HL-60/S4 (cell line): Measurements from ENCODE around the gene CEP112.

ENCODE experiments used
- in situ Hi-C: fragments of 300-500 bp; cut with MboI; formaldehyde crosslinking; loops from 2 replicates; pipeline ENCODE4 v1.14.3; 2022; ENCODE audit warnings: low sequenced_read_pairs

CEP112 gene

DNA sequence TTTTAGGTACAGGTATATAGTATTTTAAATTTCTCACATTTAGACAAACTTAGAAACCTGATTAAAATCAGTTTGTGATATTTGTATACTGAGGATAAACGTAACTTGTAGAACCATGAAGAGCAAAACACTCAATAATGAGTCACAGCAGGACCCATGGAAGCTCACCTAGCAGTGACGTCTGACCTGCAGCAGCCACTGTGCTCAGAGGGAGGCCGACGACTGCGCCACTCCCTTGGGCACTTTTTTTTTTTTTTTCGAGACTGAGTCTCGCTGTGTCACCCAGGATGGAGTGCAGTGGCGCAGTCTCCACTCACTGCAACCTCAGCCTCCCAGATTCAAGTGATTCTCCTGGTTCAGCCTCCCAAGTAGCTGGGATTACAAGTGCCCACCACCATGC lies 524.3 kb downstream of the CEP112 start:
- in situ Hi-C loops: no loop called here

DNA sequence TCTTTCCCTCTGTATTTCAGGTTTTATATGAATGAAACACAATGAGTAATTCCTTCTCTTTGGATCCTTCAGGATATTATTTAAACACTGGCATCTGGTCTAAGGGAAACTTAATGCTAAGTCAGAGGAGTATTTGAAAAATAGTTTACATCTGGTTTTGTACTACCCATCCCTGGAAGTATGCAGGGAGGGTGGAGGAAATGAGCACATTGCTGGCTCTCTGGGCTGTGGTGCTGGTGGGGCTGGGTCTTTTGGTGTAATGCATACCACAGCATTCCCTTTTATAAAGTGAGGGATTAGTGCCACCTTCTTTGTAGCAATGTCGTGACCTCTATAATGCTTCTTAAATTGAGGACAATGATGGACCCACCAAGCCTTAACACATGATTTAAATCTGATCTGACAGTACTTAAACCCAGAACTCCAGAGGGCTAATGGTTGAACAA lies 525.0 kb downstream of the CEP112 start:
- in situ Hi-C loops: no loop called here

DNA sequence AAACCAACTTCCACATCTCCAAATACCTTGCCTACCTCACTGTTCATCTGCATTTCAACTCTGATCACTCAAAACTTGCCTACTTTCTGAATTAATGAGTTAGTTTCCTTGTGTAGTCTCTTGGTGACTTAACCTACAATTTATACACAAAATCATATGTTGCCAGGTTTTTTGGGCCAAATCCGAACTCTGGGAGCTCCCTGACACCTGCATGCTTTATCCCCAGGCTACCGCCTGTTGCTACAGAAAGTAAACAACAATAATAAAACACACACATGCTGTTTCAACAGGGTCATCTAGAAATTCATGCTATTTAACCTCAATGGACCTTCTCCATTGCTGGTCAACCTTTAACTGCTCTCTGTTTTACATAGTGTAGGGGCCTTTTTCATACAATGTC lies 526.0 kb downstream of the CEP112 start:
- in situ Hi-C loops: no loop called here

DNA sequence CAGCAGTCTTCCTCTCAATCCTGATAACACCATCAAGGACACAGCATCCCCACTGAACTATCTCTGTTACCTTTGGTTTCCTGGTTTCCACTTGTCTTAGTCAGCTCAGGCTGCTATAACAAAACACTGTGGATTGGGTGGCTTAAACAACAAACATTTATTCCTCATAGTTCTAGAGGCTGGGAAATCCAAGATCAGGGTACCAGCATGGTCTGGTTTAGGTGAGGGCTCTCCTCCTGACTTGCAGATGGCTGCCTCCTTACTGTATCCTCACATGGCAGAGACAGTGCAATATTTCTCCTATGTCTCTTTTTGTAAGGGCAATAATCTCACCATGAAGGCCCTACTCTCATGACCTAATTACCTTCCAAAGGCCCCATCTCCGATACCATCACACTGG lies 527.2 kb downstream of the CEP112 start:
- in situ Hi-C loops: no loop called here

DNA sequence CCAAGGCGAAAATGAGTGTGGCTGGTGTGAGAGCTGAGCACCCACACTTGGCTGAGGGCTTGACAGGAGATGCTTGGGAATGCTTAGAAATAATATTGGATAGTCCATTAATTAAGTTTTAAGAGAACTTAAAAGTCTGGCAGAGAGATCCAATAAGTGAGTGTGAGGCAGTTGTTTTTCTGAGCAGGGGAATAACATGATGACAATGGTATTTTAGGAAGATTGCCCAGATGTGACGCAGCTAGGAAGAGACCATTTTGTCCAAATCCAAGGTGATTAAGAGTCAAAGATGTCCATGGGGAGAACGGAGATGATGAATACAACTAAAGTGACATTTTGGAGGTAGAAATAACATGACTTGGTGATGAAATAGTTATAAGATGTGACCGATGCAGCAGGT lies 527.7 kb downstream of the CEP112 start:
- in situ Hi-C loops: no loop called here

DNA sequence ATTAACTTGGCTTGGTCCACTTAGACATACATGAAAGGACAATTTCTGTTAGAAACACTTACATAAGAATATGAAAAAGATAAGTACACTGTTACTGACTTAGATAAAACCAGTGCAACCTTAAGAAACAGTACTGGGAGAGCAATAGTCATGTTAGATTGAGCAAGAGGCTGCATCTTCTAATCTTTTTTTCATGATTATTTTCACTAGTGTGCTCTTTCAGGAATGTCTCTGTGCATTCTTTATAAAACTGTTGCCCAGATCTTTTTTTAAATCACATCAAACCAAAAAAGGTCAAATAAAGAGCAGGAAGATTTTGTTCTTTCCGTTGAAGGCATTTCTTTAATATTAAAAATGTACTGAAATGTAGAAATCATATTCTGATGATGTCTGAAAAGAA lies 529.7 kb downstream of the CEP112 start:
- in situ Hi-C loops: no loop called here

DNA sequence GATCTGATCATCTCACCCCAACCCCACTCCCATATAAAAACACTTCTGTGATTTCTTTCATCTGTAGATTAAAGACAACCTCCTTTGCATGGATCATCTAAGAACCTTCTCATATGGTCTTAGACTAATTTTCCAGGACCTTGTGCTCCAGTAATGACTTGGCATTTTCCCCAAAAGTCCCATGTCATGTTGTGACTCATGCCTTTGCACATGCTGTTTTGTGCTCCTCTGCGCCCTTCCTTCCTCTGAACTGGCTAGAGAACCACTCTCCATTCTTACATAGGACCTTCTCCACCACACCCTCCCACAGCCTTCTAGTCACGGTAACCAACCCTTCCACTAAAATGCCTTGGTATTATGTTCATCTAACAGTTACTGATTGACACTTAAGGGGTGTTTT lies 531.0 kb downstream of the CEP112 start:
- in situ Hi-C loops: no loop called here

DNA sequence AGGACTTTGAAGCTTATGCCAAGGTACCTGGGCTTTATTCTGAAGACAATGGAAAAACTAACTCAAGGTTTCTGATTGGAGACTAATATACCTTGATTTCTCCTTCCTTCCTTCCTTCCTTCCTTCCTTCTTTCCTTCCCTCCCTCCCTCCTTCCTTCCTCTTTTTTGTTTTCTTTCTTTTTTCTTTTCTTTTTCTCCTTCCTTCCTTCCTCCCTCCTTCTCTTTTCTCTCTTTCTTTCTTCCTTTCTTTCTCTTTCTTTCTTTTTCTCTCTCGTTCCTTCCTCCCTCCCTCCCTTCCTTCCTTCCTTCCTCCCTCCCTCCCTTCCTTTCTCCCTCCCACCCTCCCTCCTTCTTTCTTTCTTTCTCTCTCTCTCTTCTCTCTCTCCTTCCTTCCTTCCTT lies 531.9 kb downstream of the CEP112 start:
- in situ Hi-C loops: no loop called here

DNA sequence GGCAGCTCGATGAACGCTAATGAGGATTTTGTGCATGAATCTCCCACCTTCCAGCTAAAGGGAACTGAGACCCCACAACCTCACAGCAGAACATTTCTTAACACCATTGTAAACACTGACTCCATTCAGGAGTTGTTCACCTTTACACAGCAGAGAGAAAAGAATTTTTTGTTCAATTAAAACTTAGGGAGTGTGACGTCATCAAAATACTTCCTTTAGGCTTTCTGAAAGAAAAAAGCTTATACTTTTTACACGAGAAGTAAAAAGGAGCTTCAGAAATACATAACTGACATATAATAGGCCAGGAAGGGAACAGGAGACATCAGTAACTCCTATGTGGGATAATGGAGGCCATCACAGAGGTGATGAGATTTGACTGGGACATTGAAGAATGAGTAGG lies 532.4 kb downstream of the CEP112 start:
- in situ Hi-C loops: no loop called here

DNA sequence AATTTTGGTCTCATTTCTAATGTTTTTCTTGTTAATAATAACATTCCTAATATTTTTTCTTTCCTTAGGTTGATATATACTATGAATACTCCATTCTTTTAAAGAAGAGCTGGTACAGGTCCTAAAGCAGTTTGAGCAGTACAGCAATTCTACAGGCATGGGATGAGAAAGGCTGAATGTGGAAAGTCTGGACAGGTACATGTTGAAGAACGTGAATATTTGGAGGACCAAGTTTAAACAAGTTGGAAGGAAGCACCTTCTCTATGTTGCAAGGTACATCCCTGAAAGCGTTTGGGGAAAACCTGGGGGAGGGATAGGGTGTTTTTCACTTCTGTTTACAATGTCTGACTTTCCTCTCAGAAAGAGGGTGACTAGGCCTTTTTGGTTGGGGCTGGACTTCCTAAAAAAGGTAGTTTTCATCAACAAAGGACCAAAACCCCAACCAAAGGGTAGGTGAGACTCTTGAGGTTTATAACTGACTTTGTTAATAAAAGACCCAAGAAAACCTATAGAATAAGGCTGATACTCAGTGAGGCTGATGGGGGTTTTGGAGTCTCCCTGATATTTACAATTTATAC lies 534.6 kb downstream of the CEP112 start:
- in situ Hi-C loops: no loop called here

DNA sequence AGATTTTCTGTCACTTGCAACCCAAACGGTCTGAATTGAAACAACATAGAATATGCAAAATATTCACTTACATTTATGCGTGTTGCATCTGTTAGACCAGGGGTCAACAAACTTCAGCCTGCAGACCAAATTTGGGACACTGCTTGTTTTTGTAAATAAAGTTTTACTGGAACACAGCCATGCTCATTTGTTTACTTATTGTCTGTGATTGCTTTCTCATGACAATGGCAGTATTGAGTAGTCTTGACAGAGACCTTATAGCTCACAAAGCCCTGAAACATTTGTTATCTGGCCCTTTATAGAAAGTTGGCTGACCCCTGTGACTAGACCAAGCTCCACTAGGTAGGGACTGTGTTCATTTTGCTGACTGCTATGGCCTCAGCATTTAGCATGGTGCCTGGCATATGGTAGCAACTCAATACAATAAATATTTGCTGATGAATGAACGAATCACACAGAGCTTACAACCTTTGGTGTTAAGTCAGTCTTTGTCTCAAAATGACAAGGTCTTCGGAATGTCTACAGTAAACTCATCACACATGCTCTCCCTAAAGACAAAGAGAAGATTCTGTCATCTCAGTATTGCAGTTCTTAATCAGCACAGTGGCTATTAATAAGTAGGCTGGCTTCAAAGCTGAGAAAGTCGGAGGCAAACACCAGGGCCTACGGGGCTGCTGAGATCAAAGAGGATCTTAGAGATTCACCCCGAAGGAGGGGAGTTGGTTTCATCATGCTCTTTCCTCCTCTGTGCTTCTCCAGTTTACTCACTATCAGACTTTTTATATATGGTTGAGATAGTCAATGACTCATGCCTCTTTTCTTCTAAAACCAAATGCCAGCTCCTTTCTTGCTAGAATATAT lies 535.3 kb downstream of the CEP112 start:
- in situ Hi-C loops: no loop called here

DNA sequence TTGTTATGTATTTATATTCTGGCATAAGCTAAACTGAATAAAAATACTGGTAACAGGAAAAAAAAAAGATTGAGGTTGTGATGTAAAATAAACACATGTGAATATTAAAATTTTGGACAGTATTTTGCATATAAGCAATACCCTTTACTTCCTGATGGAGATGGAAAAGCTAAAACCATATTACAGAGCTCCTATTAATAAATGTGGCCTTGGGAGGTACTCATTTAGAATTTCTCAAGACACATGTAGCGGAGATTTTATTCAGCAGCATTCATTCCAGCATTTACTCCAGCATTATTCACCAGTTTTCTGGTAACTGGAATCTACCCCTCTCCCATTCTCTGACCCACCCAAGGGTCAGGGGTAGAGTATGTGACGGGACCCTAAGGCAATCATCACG lies 536.2 kb downstream of the CEP112 start:
- in situ Hi-C loops: no loop called here

DNA sequence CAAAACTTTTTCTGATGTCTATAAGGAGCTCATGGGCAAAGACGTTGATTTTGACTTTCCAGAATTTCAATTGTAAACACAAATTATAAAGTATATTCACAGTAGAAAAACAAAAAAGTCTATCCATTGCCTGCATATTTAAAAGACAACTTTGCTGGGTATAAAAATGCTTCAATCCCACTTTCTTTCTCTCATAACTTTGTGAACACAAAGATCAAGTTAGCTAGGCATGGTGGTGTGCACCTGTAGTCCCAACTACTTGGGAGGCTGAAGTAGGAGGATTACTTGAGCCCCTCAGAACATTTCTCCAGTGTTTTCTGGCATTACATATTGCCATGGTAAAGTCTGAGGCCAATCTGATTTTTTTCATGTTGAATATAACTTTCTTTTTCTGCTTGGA lies 547.4 kb downstream of the CEP112 start:
- in situ Hi-C loops: no loop called here

DNA sequence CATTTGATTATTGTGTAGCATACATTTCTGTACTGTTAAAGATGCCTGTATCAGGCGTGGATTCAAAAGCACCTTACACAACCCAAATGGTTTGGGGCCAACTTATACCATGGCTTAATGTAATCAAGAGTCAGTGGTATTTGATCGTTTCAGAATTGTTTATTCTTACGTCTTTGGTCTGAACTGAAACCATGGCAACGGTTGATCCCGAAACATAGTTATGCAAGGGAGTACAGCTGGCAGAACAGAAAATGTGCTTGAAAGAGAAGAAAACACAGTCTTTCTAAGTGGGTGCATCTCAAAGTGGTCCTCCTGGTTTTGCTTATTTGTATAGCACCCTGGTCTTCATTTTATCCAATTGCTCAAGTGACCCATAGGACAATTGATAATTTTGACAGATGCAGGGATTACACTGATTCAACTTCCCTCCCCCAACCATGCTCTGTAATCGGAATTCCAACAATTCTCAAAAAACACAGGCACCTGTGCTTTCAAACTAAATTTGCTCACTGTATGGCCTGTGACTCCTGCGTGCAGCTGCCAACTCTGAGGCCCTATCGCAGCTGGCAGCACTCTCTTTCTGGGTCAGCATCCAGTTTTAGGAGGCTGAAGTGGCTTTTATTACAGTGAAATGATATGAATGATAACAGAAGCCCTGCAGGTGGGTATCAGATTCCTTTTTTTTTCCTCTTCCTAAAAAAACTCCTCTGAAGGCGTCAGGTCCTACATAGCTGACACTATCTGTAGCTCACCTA lies 553.5 kb downstream of the CEP112 start:
- in situ Hi-C loops: no loop called here

DNA sequence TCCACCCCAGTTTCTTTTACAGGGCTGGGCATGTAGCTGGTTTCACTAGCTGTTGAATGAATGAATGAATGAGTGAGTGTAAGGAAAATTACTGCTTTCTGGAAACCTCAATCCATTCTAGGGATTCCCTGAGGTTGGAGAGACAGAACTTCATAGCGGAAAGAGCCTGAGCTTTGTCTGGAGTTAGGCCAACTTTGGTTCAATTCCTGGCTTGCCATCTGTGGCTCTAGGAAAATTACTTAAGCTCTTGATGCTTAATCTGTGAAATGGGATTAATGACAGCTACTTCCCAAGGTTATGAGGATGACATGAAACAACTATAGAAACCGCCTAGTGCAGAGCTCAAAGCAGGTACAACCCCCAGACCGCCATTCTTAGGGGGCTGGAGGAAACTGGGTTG lies 554.1 kb downstream of the CEP112 start:
- in situ Hi-C loops: no loop called here

DNA sequence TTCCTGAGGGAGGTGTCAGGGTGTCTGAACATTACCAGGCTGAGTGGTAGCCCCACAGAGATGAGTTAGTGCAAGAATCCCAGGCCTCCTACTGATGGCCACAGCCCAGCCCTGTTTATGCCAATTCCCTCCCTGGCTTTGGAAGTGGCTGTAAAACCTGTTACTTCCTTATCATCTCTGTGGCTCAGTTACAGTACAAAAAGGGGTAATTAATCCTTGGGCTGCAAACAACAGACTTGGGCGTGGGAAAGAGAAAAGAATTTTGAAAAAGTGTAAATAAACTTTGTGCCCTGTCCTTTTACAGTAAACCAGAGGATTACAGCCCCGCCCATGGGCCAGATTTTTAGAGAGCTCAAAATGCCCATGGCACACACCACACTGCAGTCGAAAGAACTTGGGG lies 557.4 kb downstream of the CEP112 start:
- in situ Hi-C loops: no loop called here

DNA sequence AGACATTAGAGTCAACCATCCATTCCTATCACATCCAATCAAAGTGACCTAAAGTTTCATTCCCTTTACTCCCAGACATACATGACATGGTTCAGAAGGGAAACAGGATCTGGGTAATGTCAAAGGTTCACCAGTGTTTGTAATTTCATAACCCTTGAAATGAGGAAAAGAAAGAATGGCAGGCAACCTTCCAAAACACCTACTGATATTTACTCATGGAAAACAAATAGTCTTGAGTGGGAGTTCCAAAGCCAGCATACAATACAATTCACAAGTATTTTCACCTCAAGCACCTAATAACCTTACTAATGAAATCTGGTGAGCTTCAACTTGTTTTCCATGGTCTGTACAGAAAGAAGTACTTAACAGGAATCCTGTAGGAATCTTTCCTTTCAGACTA lies 557.9 kb downstream of the CEP112 start:
- in situ Hi-C loops: no loop called here

DNA sequence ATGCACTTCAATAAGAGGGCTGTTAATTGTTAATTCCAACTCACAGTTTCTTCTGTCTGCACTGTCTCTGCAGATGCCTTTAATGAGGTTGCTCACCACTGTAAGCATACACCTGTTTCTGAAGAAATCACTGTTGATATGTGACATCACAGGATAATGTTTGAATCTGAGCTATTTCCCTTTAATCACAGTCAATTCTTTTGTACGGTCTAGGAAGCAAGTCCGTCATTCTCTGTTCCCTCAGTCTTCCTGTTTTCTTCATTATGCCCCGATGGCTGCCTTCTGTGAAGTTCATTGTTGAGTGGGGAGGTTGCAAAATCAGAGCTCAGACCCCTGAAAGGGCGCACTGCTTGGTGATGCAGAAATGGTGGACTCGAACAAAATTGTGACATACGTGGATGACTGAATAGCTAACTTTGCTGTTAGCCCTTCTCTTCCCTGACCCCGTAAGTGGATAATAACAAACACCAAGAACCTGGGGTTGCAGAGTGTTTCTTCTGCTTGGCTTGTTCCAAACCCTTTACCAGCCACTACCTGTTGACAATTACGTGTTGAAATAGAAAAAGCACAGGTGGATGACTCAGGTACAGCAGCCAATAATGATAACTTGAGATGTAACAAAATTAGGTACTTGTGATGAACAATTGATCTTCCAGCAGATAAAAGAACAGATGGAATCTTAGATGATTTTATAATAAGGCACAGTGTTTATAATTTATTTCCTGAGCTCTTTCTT lies 558.6 kb downstream of the CEP112 start:
- in situ Hi-C loops: no loop called here

DNA sequence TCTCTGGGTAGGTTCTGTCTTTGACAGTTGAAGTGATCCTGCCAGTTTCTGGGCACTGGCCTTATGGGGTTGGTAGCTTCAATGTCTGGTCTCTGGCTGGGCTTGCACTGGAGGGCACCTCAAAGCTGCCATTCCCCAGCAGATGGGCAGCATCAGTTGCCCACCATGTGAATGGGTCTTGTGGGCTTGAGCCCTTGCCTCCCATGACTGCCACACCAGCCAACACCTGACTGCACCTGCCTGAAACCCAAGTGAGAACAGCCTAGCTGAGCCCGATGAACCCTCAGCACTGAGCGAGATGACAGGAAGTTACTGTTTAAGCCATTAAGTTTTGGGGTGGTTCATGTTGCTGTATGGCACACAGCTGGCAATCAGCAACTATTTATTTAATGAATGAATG lies 561.4 kb downstream of the CEP112 start:
- in situ Hi-C loops: no loop called here

DNA sequence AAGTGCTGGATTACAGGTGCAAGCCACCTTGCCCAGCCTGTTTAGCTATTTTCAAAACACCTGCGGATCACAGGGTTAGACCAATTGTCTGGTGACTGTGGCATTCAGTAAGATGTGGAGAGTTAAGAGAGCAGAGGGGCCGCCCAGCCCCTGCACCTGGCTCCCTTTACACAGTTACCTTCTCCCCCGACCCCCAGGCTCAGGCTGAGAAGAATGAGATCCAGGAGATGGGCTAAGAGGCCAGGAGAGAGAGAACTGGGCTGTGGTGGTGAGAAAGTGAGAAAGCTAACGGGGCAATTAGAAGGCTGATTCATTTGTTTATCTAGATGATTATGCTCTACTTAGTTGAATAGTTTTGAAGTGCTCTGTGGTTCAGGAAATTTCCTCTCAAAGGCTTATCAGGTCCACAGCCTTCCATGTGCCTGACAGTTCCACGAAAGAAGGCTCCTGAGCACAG lies 562.7 kb downstream of the CEP112 start:
- in situ Hi-C loops: no loop called here

DNA sequence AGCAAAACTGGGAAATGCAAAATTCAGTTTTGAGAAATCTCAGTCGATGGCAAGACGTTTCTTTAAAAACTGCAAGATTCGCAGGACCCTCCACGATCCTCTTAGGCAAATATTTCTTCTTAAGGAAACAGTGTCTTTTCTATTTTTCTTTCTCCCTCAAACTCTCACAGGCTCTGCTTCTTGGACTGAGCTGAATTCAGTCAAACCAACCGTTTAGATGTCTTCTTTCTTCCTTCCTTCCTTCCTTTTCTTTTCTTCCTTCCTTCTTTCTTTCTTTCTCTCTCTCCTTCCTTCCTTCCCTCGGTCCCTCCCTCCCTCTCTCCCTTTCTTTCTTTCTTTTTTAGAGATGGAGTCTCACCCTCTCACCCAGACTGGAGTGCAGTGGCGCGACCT lies 563.3 kb downstream of the CEP112 start:
- in situ Hi-C loops: no loop called here
